Renal cortical epithelial cell (primary cell): ENCODE measurements around the gene IDH2. TPM values are rescaled to one million over a fixed set of nuclear protein-coding genes. Genes with fewer than 3 reads are reported as not detected.

Source experiments
- DNase-seq: peaks from one replicate; pipeline ENCODE4 v3.0.0-alpha.2; 2011; ENCODE audit warnings: low read depth
- total RNA-seq: library from RNA; depleted of rRNA; stranded (reverse); fragments of >200 nt; gene quantifications from 2 replicates; pipeline ENCODE4 v1.2.3, GENCODE V29; 2014

IDH2 gene
- total RNA-seq, 1 donor from 2014 or later, result 174 TPM

GRCh38 chr15:90043530-90044010 is 58.7 kb downstream of the IDH2 start:
- no peak for DNase-seq

- DNase-seq, result no peak
Observed at GRCh38 chr15:90042766-90043529, 59.3 kb downstream of the IDH2 start.

- no peak for DNase-seq
Observed at GRCh38 chr15:90042356-90042755, 59.9 kb downstream of the IDH2 start.

GRCh38 chr15:90040618-90041017 is 61.6 kb downstream of the IDH2 start:
- no peak for DNase-seq

GRCh38 chr15:90039996-90040395 is 62.3 kb downstream of the IDH2 start:
- no peak for DNase-seq

GRCh38 chr15:90038632-90039095 is 63.6 kb downstream of the IDH2 start:
- no peak for DNase-seq

GRCh38 chr15:90037961-90038631 is 64.2 kb downstream of the IDH2 start:
- DNase-seq, result no peak

- DNase-seq, result no peak
Observed at GRCh38 chr15:90037511-90037860, 64.8 kb downstream of the IDH2 start.

GRCh38 chr15:90036806-90037510 is 65.3 kb downstream of the IDH2 start:
- no peak for DNase-seq

GRCh38 chr15:90036343-90036742 is 65.9 kb downstream of the IDH2 start:
- DNase-seq, result no peak

GRCh38 chr15:90035840-90036230 is 66.4 kb downstream of the IDH2 start:
- no peak for DNase-seq

GRCh38 chr15:90035095-90035839 is 67.0 kb downstream of the IDH2 start:
- DNase-seq, result no peak

- DNase-seq, result no peak
Observed at GRCh38 chr15:90033448-90033847, 68.8 kb downstream of the IDH2 start.

Other genes starting within 250 kb of the IDH2 start
- gene AP3S2, start 208.5 kb downstream of the IDH2 start, total RNA-seq, result 64.9 and 74.4 TPM in 2 replicates
- gene ARPIN, start 189.5 kb downstream of the IDH2 start, total RNA-seq, result 4.7 and 7.5 TPM in 2 replicates
- gene ZNF710, start 101.1 kb downstream of the IDH2 start, total RNA-seq, result 7.8 and 13.4 TPM in 2 replicates
- 26.6 and 154 TPM in 2 replicates for gene SEMA4B, start 98.9 kb upstream of the IDH2 start, total RNA-seq
- 44.6 and 45.6 TPM in 2 replicates for gene CIB1, start 131.5 kb upstream of the IDH2 start, total RNA-seq
- gene GDPGP1, start 131.7 kb upstream of the IDH2 start, total RNA-seq, result 19.0 and 20.8 TPM in 2 replicates
- gene TTLL13, start 147.1 kb upstream of the IDH2 start, total RNA-seq, result 0.10 TPM in 1 of 2 replicates, not detected in the other
- 102 and 121 TPM in 2 replicates for gene NGRN, start 163.2 kb upstream of the IDH2 start, total RNA-seq
- gene ZNF774, start 249.8 kb upstream of the IDH2 start, total RNA-seq, result 2.4 and 3.9 TPM in 2 replicates